MM.1S (cell line): Measurements from ENCODE around the gene PXN.

Source experiments
- CTCF ChIP-seq: fragments of 300-600 bp; sonication (generic); IDR thresholded peaks from 2 replicates; pipeline ENCODE4 v1.5.1; 2016; ENCODE audit warnings: antibody characterized with exemption, low read length, mixed read lengths
- EZH2 ChIP-seq: fragments of 300-600 bp; sonication (generic); optimal IDR thresholded peaks from 2 replicates; pipeline ENCODE3; 2017; ENCODE audit warnings: low read depth, mild to moderate bottlenecking, antibody characterized with exemption, low read length, mixed read lengths

GRCh38 chr12:120290609-120291305 is 25.2 kb upstream of the PXN start:
- no peak for TF ChIP-seq EZH2
- TF ChIP-seq CTCF = no peak
